Duodenal mucosa (tissue), 2 donors: ENCODE data around the gene SCYGR2.
"Not testable (repeated sequence)": the region's sequence is repeated elsewhere in the genome, so short reads cannot be mapped to it uniquely, and the experiment has no call there.

ENCODE experiments used
- H3K27ac ChIP-seq: one replicate; pipeline ENCODE4 v1.7.0; 2013; ENCODE audit warnings: low read depth, low read length
- H3K27me3 ChIP-seq, 2 donors: one replicate each; pipeline ENCODE4 v1.7.0; 2013; ENCODE audit warnings: low read length in 2 of 2, control low read depth in 1 of 2; ENCODE audit not compliant: insufficient read depth in 2 of 2, control insufficient read depth in 1 of 2
- H3K36me3 ChIP-seq, 2 donors: one replicate each; pipeline ENCODE4 v1.7.0; 2013; ENCODE audit warnings: low read length in 2 of 2, control low read depth in 1 of 2; ENCODE audit not compliant: insufficient read depth in 2 of 2, control insufficient read depth in 1 of 2
- H3K4me1 ChIP-seq, 2 donors: one replicate each; pipeline ENCODE4 v1.7.0; 2013; ENCODE audit warnings: low read length in 2 of 2, control low read depth in 1 of 2; ENCODE audit not compliant: insufficient read depth in 2 of 2, control insufficient read depth in 1 of 2
- H3K4me3 ChIP-seq, 2 donors: one replicate each; pipeline ENCODE4 v1.7.0; 2013; ENCODE audit warnings: low read length in 2 of 2, low read depth in 1 of 2
- H3K9ac ChIP-seq, 2 donors: one replicate each; pipeline ENCODE4 v1.7.0; 2013; ENCODE audit warnings: low read length in 2 of 2, low read depth in 1 of 2
- H3K9me3 ChIP-seq, 2 donors: one replicate each; pipeline ENCODE4 v1.7.0; 2013; ENCODE audit warnings: low read length in 2 of 2, control low read depth in 1 of 2; ENCODE audit not compliant: control insufficient read depth in 1 of 2

The SCYGR2 gene, protein sequence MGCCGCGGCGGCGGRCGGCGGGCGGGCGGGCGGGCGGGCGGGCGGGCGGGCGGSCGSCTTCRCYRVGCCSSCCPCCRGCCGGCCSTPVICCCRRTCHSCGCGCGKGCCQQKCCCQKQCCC

DNA sequence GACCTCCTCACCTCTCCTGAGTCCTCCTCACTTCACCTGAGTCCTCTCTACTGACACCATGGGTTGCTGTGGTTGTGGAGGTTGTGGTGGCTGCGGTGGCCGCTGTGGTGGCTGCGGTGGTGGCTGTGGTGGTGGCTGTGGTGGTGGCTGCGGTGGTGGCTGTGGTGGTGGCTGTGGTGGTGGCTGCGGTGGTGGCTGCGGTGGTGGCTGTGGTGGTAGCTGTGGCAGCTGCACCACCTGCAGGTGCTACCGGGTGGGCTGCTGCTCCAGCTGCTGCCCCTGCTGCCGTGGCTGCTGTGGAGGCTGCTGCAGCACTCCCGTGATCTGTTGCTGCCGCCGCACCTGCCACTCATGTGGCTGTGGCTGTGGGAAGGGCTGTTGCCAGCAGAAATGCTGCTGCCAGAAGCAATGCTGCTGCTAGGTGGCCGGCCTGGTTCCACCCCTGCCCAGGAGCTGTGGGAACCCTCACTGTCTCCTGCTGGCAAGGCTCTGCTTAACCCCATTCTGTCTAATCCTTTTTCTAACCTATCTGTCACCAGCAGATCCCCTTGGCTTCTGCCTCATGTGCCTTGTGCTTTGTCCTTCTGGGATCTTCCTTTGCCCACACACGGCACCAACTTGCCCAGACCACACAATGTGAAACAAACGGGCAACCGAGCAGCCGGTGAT is at the start of gene SCYGR2:
Gene SCYGR2 (plus strand): TSS at position 59 of the 669 bp plus-strand sequence. CDS start 0 bp downstream, at position 59.
- not testable (repeated sequence) for H3K9me3 ChIP-seq, H3K9ac ChIP-seq, H3K27me3 ChIP-seq, H3K4me1 ChIP-seq, H3K36me3 ChIP-seq, H3K27ac ChIP-seq, H3K4me3 ChIP-seq

DNA sequence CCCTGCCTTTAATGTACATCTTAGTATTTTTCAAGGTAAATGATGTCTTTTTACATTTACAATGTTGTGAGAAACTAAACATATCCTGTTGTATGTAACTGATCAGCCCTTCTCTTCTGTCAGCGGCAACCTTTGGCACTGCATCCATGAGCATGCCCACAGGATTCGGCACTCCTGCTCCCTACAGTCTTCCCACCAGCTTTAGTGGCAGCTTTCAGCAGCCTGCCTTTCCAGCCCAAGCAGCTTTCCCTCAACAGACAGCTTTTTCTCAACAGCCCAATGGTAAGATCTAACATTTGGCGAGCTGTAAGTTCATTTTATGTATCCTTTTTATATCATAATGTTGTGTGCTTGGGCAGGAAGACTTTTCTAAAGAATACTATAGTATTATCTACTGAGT is 46.9 kb upstream of the SCYGR2 start:
- peaks cover 14 to 43% of the 10 kb centered on the region in 2 donors for H3K36me3 ChIP-seq
- no peaks in the 10 kb centered on the region for H3K4me1 ChIP-seq
- no peak overlapping the region for H3K4me3 ChIP-seq

DNA sequence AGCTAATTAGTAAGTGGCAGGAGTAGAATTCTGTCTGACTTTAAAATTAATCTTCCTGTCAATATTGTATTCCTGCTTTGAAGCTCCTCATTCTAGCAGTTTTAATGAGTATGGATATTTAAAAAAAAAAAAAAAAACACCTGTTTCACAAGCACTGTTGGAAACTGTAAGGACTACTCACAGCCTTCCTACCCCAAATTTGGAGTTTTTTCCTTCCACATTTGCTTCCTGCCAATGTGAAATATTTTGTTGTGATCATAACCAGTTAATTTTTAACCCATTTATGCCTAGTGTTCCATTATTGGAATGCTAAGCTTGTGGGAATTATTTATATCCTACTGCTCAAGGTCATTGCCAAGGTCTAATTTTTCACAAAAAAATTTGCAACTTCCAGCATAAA is 36.1 kb upstream of the SCYGR2 start:
- H3K27me3 ChIP-seq: no peaks in the 10 kb centered on the region
- no peak overlapping the region for H3K27ac ChIP-seq
- no peak overlapping the region for H3K4me3 ChIP-seq
- H3K36me3 ChIP-seq: peaks cover 0 to 15% of the 10 kb centered on the region in 2 donors
- H3K4me1 ChIP-seq: no peaks in the 10 kb centered on the region
- H3K9me3 ChIP-seq: no peaks in the 10 kb centered on the region
- no peak overlapping the region for H3K9ac ChIP-seq

More for the DNA sequence above, 46.9 kb upstream of the SCYGR2 start:
- Histone ChIP-seq H3K27ac (no peak overlapping the region), H3K9me3 (no peaks in the 10 kb centered on the region), H3K27me3 (no peaks in the 10 kb centered on the region), H3K9ac (no peak overlapping the region)

DNA sequence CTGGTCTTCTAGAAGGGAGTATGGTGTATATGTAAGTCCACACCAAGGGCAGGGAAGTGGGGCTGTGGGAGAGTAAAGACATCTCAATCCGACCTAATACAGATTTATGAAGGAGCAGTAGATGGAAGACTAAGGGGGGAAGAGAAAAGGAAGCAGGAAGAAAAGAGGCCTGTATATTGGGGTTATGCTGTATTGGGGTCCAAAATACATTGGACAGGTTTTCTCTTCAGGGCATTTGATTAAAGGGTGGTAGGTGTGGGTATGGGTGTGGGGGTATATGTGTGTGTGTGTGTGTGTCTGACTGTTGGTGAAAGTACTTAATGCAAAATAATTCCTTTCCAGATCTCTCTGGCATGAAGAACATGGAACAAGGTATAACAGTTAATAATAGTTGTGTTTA is 33.6 kb upstream of the SCYGR2 start:
- Histone ChIP-seq H3K27ac (no peak overlapping the region), H3K27me3 (no peaks in the 10 kb centered on the region), H3K9me3 (no peaks in the 10 kb centered on the region), H3K4me1 (no peaks in the 10 kb centered on the region), H3K36me3 (peaks cover 0 to 3% of the 10 kb centered on the region in 2 donors), H3K9ac (no peak overlapping the region), H3K4me3 (no peak overlapping the region)

DNA sequence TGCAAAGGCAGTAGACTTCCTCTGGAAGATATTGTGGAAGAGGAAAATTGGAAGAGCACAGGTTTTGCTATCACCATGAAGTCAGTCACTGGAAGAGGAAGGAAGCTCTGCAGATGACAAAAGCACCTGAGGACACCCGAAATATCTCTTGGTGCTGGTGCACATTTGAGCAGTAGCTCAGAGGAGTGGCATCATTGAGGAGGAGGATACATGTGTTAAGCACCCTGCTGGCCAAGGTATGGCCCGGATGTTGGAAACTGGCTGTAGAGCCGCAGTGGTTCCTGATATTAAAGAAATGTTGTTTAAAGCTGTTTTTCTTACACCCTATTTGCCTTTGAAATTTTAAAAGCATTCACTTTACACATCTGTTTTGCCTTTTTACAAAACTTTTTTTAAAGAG is 32.7 kb upstream of the SCYGR2 start:
- Histone ChIP-seq H3K27ac (no peak overlapping the region), H3K4me3 (no peak overlapping the region), H3K9ac (no peak overlapping the region), H3K9me3 (no peaks in the 10 kb centered on the region), H3K27me3 (no peaks in the 10 kb centered on the region), H3K36me3 (peaks cover 0 to 3% of the 10 kb centered on the region in 2 donors), H3K4me1 (no peaks in the 10 kb centered on the region)

DNA sequence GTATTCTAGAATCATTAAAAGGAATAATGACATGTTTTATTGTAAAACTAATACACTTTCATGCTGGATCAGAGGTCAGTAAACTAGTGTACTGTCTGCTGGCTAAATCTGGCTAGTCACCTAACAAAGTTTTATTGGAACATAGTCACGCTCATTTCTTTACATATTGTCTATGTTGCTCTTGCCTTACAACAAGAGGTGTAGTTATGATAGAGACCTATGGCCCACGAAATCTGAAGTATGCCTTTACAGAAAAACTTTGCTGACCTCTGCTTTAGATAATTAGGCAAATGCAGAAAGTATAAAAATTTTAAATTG is 29.9 kb upstream of the SCYGR2 start:
- no peak overlapping the region for H3K4me3 ChIP-seq
- H3K4me1 ChIP-seq: no peaks in the 10 kb centered on the region
- peaks cover 0 to 3% of the 10 kb centered on the region in 2 donors for H3K36me3 ChIP-seq
- no peak overlapping the region for H3K27ac ChIP-seq
- no peaks in the 10 kb centered on the region for H3K27me3 ChIP-seq
- no peak overlapping the region for H3K9ac ChIP-seq
- no peaks in the 10 kb centered on the region for H3K9me3 ChIP-seq

DNA sequence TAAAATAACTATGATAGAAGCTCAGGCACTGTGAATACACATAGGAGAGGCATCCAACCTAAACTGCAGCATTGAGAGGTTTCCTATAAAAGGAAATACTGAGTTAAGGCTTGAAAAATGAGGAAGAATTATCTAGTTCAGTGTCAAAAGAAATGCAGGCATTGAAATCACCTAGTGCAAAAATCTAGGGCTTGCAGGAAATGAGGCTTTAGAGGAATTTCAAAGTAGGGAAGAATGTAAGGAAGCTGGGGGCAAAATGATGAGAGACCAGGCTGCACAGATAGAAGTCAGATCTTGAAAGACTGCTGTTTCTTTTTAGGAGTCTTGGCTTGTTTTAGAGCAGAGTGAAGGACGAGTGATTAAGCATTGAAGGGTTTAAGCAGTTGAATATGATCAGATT is 28.1 kb upstream of the SCYGR2 start:
- Histone ChIP-seq H3K27ac (no peak overlapping the region), H3K4me3 (no peak overlapping the region), H3K9ac (no peak overlapping the region)

DNA sequence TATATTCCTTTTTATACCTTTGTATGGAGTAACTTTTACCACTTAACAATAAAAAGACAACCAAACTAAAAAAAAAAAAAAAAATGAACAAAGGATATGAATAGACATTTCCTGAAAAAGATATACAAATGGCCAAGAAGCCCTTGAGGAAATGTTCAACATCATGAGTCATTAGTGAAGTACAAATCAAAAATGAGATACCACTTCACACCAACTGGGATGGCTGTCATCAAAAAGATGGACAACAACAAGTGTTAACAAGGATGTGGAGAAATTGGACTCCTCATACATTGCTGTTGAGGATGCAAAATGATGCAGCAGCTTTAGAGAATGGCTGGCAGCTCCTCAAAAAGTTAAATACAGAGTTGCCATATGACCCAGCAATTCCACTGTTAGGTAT is 22.6 kb upstream of the SCYGR2 start:
- H3K27ac ChIP-seq: no peak overlapping the region
- H3K27me3 ChIP-seq: no peaks in the 10 kb centered on the region
- no peak overlapping the region for H3K9ac ChIP-seq
- H3K4me3 ChIP-seq: no peak overlapping the region
- H3K36me3 ChIP-seq: no peaks in the 10 kb centered on the region
- no peaks in the 10 kb centered on the region for H3K9me3 ChIP-seq
- no peaks in the 10 kb centered on the region for H3K4me1 ChIP-seq

More for the DNA sequence above, 28.1 kb upstream of the SCYGR2 start:
- Histone ChIP-seq H3K9me3 (no peaks in the 10 kb centered on the region), H3K27me3 (no peaks in the 10 kb centered on the region), H3K36me3 (no peaks in the 10 kb centered on the region), H3K4me1 (no peaks in the 10 kb centered on the region)

DNA sequence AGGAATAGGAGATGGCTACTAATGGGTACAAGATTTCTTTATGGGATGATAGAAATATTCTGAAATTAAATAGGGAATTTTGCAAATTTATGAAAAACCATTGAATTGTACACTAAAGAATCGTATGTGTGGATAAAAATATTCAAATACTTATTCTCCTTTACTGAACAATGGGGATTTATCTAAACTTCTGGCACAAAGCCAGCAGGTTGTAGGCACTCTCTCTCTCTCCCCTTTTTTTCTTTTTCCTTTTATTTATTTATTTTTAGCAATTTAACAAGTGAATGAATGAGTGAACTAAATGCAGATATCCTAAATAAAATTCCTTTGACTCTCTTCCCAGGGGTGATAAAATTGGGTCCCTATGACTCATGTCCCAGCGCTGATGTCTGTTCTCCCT is 21.9 kb upstream of the SCYGR2 start:
- Histone ChIP-seq H3K4me1 (no peaks in the 10 kb centered on the region), H3K4me3 (no peak overlapping the region), H3K9me3 (no peaks in the 10 kb centered on the region), H3K36me3 (no peaks in the 10 kb centered on the region), H3K27me3 (no peaks in the 10 kb centered on the region), H3K9ac (no peak overlapping the region), H3K27ac (no peak overlapping the region)

DNA sequence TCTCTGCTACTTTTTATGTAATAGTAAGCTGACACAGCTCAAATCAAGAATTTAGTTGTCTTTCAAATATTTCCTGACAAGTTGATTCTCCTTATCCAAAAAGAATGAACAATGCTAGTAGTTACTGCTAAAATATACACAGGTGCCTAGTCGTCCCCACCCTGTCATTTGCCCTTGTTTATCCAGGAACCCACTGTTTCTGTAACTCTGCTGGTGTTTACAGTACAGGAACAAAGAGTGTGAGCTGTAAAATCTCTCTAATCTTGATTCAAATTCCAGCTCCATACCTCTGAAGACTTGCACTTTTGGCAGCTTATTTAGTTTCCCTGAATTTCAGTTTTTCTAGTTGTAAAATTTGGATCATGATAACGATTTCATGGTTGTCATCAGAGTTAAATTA is 21.1 kb upstream of the SCYGR2 start:
- Histone ChIP-seq H3K27me3 (no peaks in the 10 kb centered on the region), H3K4me1 (no peaks in the 10 kb centered on the region), H3K9me3 (peaks cover 3 to 6% of the 10 kb centered on the region in 2 donors), H3K27ac (no peak overlapping the region), H3K36me3 (no peaks in the 10 kb centered on the region), H3K9ac (no peak overlapping the region), H3K4me3 (no peak overlapping the region)
